ENCODE results near the gene TAT.

GRCh38 chr16:71618429-71618828, 41.5 kb upstream of the TAT start:
- TF ChIP-seq EZH2 (IDR thresholded peaks at IDR 0.05) (no peak), CTCF (IDR thresholded peaks at IDR 0.05) (no peak), EZH2phosphoT487 (IDR thresholded peaks at IDR 0.05) (no peak)

Data from neural progenitor cell (in vitro differentiated cells).